HEK293T (cell line): ENCODE results near the gene GCNA.

Experiments used
- BHLHE40 ChIP-seq: fragments of 450-650 bp; IDR thresholded peaks from 2 replicates; pipeline ENCODE4 v1.6.1; 2016; ENCODE audit warnings: mild to moderate bottlenecking, moderate library complexity, borderline replicate concordance
- ELF4 ChIP-seq: fragments of 450-650 bp; IDR thresholded peaks from 2 replicates; pipeline ENCODE4 v1.6.1; 2017; ENCODE audit warnings: antibody characterized with exemption
- FOXA1 ChIP-seq: fragments of 450-650 bp; IDR thresholded peaks from 2 replicates; pipeline ENCODE4 v1.6.1; 2016; ENCODE audit warnings: mild to moderate bottlenecking
- NFRKB ChIP-seq: fragments of 450-650 bp; IDR thresholded peaks from 2 replicates; pipeline ENCODE4 v1.6.1; 2016; ENCODE audit warnings: mild to moderate bottlenecking, moderate library complexity

GRCh38 chrX:71563921-71564320, 14.3 kb upstream of the GCNA start:
- TF ChIP-seq NFRKB, result no peak
- TF ChIP-seq FOXA1, result no peak
- TF ChIP-seq BHLHE40, result no peak
- TF ChIP-seq ELF4, result no peak
